ENCODE measurements around the gene HIVEP1. TPM values are rescaled to one million over a fixed set of nuclear protein-coding genes. Genes with fewer than 3 reads are reported as not detected.
A peak's percentile ranks its signal among the peaks of the same experiment; 100 is the strongest.

The HIVEP1 gene
- total RNA-seq, 2 donors from 2014 or later = 16.1 to 18.8 TPM

GRCh38 chr6:12022481-12022880, 10.4 kb downstream of the HIVEP1 start:
- Histone ChIP-seq H3K4me3 (no peak overlapping the region), H3K36me3 (peaks cover 8% of the 10 kb centered on the region), H3K4me1 (peaks cover 0 to 22% of the 10 kb centered on the region in 2 donors)

GRCh38 chr6:12022953-12023388, 10.9 kb downstream of the HIVEP1 start:
- peaks cover 0 to 22% of the 10 kb centered on the region in 2 donors for H3K4me1 ChIP-seq
- H3K9me3 ChIP-seq = no peaks in the 10 kb centered on the region
- peak overlapping the region in 1 of 2 donors; percentile 7 for H3K27ac ChIP-seq
- H3K36me3 ChIP-seq = peaks cover 5% of the 10 kb centered on the region
- DNase-seq (ENCODE audit: low spot score) = no peak
- no peaks in the 10 kb centered on the region for H3K27me3 ChIP-seq
- TF ChIP-seq, protein P1, sequence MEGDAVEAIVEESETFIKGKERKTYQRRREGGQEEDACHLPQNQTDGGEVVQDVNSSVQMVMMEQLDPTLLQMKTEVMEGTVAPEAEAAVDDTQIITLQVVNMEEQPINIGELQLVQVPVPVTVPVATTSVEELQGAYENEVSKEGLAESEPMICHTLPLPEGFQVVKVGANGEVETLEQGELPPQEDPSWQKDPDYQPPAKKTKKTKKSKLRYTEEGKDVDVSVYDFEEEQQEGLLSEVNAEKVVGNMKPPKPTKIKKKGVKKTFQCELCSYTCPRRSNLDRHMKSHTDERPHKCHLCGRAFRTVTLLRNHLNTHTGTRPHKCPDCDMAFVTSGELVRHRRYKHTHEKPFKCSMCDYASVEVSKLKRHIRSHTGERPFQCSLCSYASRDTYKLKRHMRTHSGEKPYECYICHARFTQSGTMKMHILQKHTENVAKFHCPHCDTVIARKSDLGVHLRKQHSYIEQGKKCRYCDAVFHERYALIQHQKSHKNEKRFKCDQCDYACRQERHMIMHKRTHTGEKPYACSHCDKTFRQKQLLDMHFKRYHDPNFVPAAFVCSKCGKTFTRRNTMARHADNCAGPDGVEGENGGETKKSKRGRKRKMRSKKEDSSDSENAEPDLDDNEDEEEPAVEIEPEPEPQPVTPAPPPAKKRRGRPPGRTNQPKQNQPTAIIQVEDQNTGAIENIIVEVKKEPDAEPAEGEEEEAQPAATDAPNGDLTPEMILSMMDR (IDR thresholded peaks at IDR 0.05) = no peak
- H3K4me3 ChIP-seq = no peak overlapping the region

More at GRCh38 chr6:12022481-12022880, 10.4 kb downstream of the HIVEP1 start:
- TF ChIP-seq, protein P1 (IDR thresholded peaks at IDR 0.05) = no peak
- DNase-seq (ENCODE audit: low spot score) = no peak
- Histone ChIP-seq H3K27me3 (no peaks in the 10 kb centered on the region), H3K27ac (peak overlapping the region in 1 of 2 donors; percentile 7), H3K9me3 (no peaks in the 10 kb centered on the region)

GRCh38 chr6:12024216-12024615, 12.1 kb downstream of the HIVEP1 start:
- no peak for DNase-seq (ENCODE audit: low spot score)
- Histone ChIP-seq H3K36me3 (no peaks in the 10 kb centered on the region), H3K4me3 (no peak overlapping the region), H3K27me3 (no peaks in the 10 kb centered on the region), H3K27ac (no peak overlapping the region), H3K9me3 (peaks cover 0 to 3% of the 10 kb centered on the region in 2 donors), H3K4me1 (peaks cover 0 to 22% of the 10 kb centered on the region in 2 donors)
- TF ChIP-seq, protein P1 (IDR thresholded peaks at IDR 0.05) = no peak

DNA sequence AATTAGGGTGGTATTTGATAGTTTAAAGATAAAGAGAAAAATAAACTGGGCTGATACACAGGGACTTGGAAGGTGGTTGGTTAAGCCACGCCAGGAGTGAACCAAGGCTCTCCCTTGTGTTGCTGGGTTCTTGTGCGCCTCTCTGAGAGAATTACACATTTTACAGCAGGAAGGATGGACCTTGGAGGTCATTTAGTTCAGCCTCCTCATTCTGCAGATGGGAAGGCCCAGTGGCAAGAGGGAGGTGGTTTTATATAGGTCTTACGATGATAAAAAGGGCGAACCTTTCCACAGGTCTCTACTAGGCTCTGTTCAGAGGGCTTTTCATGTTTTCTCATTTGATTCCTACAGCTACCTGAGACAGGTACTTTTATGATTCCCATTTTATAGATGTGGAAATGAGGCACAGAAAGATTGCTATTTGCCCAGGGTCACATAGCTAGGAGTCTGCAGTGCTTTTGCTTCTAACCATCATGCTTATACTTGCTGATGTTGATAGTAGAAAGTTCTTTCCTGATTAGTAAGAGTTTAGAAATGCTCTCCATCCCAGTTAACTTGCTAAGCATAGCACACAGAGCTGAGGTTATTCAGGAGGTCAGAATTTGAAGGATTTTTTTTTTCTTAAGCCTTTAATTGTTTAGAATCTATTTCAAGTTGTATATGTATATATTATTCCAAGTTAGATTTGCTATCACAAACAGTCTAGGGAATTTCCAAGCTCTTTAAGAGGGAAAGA, 12.8 kb downstream of the HIVEP1 start:
- Histone ChIP-seq H3K9me3 (peaks cover 0 to 9% of the 10 kb centered on the region in 2 donors), H3K27me3 (no peaks in the 10 kb centered on the region), H3K36me3 (no peaks in the 10 kb centered on the region), H3K27ac (no peak overlapping the region), H3K4me3 (no peak overlapping the region), H3K4me1 (peaks cover 0 to 22% of the 10 kb centered on the region in 2 donors)
- DNase-seq (ENCODE audit: low spot score) = no peak
- TF ChIP-seq, protein P1 (IDR thresholded peaks at IDR 0.05) = no peak

DNA sequence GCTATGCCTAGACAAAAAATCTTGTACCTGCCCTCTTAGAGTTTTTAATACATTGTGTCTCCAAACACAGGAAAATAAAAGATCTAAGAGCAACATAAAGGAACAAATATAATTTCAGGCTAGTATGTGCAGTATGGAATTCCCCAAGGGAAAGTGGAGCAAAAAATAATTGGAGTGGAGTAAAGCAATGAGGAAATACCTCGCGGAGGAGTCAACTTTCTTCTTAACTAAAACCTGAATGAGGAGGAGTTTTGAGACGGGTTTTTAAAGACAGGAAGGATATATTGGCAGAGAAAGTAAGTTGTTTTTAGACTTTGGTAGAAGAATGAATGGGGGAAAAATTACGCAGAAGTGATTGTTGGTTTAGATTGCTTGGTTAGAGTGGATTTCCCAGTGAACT, 14.0 kb downstream of the HIVEP1 start:
- TF ChIP-seq, protein P1 (IDR thresholded peaks at IDR 0.05) = no peak
- Histone ChIP-seq H3K4me3 (no peak overlapping the region), H3K27ac (no peak overlapping the region), H3K36me3 (no peaks in the 10 kb centered on the region), H3K9me3 (peaks cover 0 to 18% of the 10 kb centered on the region in 2 donors), H3K4me1 (peaks cover 0 to 22% of the 10 kb centered on the region in 2 donors), H3K27me3 (no peaks in the 10 kb centered on the region)
- DNase-seq (ENCODE audit: low spot score) = no peak
